Osteoblast (primary cell): ENCODE measurements around the gene TMEM184A. TPM values are rescaled to one million over a fixed set of nuclear protein-coding genes. Genes with fewer than 3 reads are reported as not detected.

Experiments
- DNase-seq: peaks from one replicate; pipeline ENCODE4 v3.0.0; 2011; ENCODE audit warnings: low spot score, mixed read lengths; ENCODE audit not compliant: insufficient read length; ENCODE audit errors: missing footprints
- H2AFZ ChIP-seq: 2 replicates; pipeline ENCODE4 v1.6.0; 2011; ENCODE audit warnings: mild to moderate bottlenecking, low read length
- H3K27ac ChIP-seq: 2 replicates; pipeline ENCODE4 v1.5.1; 2011; ENCODE audit warnings: mild to moderate bottlenecking, low read depth, low read length, moderate library complexity
- H3K27me3 ChIP-seq: 2 replicates; pipeline ENCODE4 v1.6.0; 2012; ENCODE audit warnings: mild to moderate bottlenecking, control low read depth, inconsistent platforms, low read length, moderate library complexity; ENCODE audit not compliant: insufficient read depth
- H3K36me3 ChIP-seq: 2 replicates; pipeline ENCODE4 v1.5.1; 2011; ENCODE audit warnings: mild to moderate bottlenecking, low read length, control low read depth, moderate library complexity; ENCODE audit not compliant: insufficient read depth
- H3K4me1 ChIP-seq: 2 replicates; pipeline ENCODE4 v1.5.1; 2011; ENCODE audit warnings: mild to moderate bottlenecking, low read length, control low read depth, moderate library complexity; ENCODE audit not compliant: insufficient read depth
- H3K4me2 ChIP-seq: 2 replicates; pipeline ENCODE4 v1.6.0; 2011; ENCODE audit warnings: mild to moderate bottlenecking, low read length; ENCODE audit not compliant: insufficient read depth
- H3K4me3 ChIP-seq: fragments of 200-600 bp; sonication (generic); 3 replicates; pipeline ENCODE4 v1.5.1; 2012; ENCODE audit warnings: mild to moderate bottlenecking, low read length, inconsistent platforms; ENCODE audit not compliant: insufficient read depth
- H3K79me2 ChIP-seq: 2 replicates; pipeline ENCODE4 v1.6.0; 2012; ENCODE audit warnings: mild to moderate bottlenecking, low read length, control low read depth, inconsistent platforms; ENCODE audit not compliant: insufficient read depth
- H3K9me3 ChIP-seq: 2 replicates; pipeline ENCODE4 v1.5.1; 2011; ENCODE audit warnings: low read depth, low read length, control low read depth
- H4K20me1 ChIP-seq: 2 replicates; pipeline ENCODE4 v1.6.0; 2012; ENCODE audit warnings: mild to moderate bottlenecking, low read length, control low read depth; ENCODE audit not compliant: insufficient read depth
- total RNA-seq: library from RNA; depleted of rRNA; stranded (reverse); fragments of >200 nt; gene quantifications from 2 replicates; pipeline ENCODE4 v1.2.3, GENCODE V29; 2012
- TF ChIP-seq, protein P1 (sequence below): IDR thresholded peaks from 2 replicates; pipeline ENCODE4 v1.5.1; 2011; ENCODE audit warnings: mild to moderate bottlenecking, low read depth, low read length, moderate library complexity; ENCODE audit errors: extremely low read depth

Gene TMEM184A
- total RNA-seq, 1 donor = under 0.01 TPM

- Histone ChIP-seq H3K27me3 (no peaks in the 10 kb centered on the region), H3K27ac (no peak overlapping the region), H2AFZ (no peak overlapping the region), H3K4me2 (no peak overlapping the region), H3K4me3 (no peak overlapping the region), H3K4me1 (no peaks in the 10 kb centered on the region), H3K79me2 (peaks cover under 1% of the 10 kb centered on the region), H3K36me3 (peaks cover under 1% of the 10 kb centered on the region), H4K20me1 (no peaks in the 10 kb centered on the region), H3K9me3 (no peaks in the 10 kb centered on the region)
- DNase-seq = no peak
- TF ChIP-seq, protein P1, sequence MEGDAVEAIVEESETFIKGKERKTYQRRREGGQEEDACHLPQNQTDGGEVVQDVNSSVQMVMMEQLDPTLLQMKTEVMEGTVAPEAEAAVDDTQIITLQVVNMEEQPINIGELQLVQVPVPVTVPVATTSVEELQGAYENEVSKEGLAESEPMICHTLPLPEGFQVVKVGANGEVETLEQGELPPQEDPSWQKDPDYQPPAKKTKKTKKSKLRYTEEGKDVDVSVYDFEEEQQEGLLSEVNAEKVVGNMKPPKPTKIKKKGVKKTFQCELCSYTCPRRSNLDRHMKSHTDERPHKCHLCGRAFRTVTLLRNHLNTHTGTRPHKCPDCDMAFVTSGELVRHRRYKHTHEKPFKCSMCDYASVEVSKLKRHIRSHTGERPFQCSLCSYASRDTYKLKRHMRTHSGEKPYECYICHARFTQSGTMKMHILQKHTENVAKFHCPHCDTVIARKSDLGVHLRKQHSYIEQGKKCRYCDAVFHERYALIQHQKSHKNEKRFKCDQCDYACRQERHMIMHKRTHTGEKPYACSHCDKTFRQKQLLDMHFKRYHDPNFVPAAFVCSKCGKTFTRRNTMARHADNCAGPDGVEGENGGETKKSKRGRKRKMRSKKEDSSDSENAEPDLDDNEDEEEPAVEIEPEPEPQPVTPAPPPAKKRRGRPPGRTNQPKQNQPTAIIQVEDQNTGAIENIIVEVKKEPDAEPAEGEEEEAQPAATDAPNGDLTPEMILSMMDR = no peak
These were observed 10.4 kb downstream of the TMEM184A start for GRCh38 chr7:1545417-1546246.

GRCh38 chr7:1544896-1545416 is 11.0 kb downstream of the TMEM184A start:
- no peaks in the 10 kb centered on the region for H3K27me3 ChIP-seq
- no peaks in the 10 kb centered on the region for H4K20me1 ChIP-seq
- no peak overlapping the region for H2AFZ ChIP-seq
- H3K4me3 ChIP-seq = no peak overlapping the region
- peaks cover 5% of the 10 kb centered on the region for H3K36me3 ChIP-seq
- H3K4me2 ChIP-seq = no peak overlapping the region
- no peak overlapping the region for H3K27ac ChIP-seq
- H3K79me2 ChIP-seq = peaks cover 5% of the 10 kb centered on the region
- no peaks in the 10 kb centered on the region for H3K9me3 ChIP-seq
- no peaks in the 10 kb centered on the region for H3K4me1 ChIP-seq
- TF ChIP-seq, protein P1 = no peak
- no peak for DNase-seq

DNA sequence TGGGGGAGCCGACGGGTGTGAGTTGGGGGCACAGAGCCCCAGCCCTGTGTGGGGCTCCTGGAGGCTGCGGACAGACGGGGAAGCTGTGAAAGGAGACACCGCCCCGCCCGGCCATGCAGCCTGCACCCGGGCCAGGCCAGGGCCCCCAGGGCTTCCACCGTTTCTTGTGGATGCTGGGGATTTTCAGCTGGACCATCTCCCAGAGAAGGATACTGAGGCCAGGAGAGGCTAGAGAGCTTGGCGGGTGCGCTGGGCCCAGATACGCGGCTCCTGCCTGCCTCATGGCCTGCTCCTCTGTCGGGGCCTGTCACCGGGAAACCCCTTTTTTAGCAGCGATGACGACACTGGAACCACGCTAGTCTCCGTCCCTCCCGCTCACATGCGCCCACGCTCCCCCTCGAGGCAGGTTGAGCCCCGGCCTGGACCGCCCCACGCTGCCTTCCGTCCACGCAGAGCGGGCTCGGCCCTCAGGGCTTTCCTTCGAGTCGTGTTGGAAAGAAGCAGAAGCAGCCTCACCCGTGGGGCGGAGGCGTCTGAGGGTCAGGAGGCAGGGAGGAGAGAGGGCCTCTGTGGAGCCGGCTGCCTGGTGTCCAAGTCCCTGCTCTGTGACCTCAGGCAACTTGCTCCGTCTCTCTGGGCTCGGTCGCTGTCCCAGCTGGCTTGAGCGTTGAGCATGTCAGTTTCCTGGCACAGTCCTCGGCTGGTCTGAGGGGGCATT is 11.7 kb downstream of the TMEM184A start:
- H3K9me3 ChIP-seq = no peaks in the 10 kb centered on the region
- no peak overlapping the region for H3K27ac ChIP-seq
- H3K4me2 ChIP-seq = no peak overlapping the region
- H3K79me2 ChIP-seq = peaks cover 11% of the 10 kb centered on the region
- no peaks in the 10 kb centered on the region for H3K4me1 ChIP-seq
- no peaks in the 10 kb centered on the region for H4K20me1 ChIP-seq
- H2AFZ ChIP-seq = no peak overlapping the region
- H3K4me3 ChIP-seq = no peak overlapping the region
- H3K36me3 ChIP-seq = peaks cover 7% of the 10 kb centered on the region
- TF ChIP-seq, protein P1 = no peak
- no peak for DNase-seq
- no peaks in the 10 kb centered on the region for H3K27me3 ChIP-seq

- no peak overlapping the region for H2AFZ ChIP-seq
- no peaks in the 10 kb centered on the region for H3K27me3 ChIP-seq
- H3K4me2 ChIP-seq = no peak overlapping the region
- peaks cover 2% of the 10 kb centered on the region for H3K4me1 ChIP-seq
- no peak overlapping the region for H3K27ac ChIP-seq
- no peaks in the 10 kb centered on the region for H4K20me1 ChIP-seq
- no peak overlapping the region for H3K4me3 ChIP-seq
- TF ChIP-seq, protein P1 = no peak
- no peak for DNase-seq
- H3K9me3 ChIP-seq = no peaks in the 10 kb centered on the region
- H3K36me3 ChIP-seq = peaks cover 13% of the 10 kb centered on the region
- peaks cover 17% of the 10 kb centered on the region for H3K79me2 ChIP-seq
These were observed 12.2 kb downstream of the TMEM184A start for GRCh38 chr7:1543826-1544177.
